ENCODE results near the gene RFX3.
A peak's percentile ranks its signal among the peaks of the same experiment; 100 is the strongest.

Gene RFX3

GRCh38 chr9:3475300-3476020 lies 50.3 kb downstream of the RFX3 start:
- DNase-seq, result peak; percentile 20

GRCh38 chr9:3474821-3475220 lies 51.0 kb downstream of the RFX3 start:
- no peak for DNase-seq

- DNase-seq, result peak; percentile 46
Observed at GRCh38 chr9:3473405-3473804, 52.4 kb downstream of the RFX3 start.

GRCh38 chr9:3471883-3472282 lies 53.9 kb downstream of the RFX3 start:
- peak; percentile 48 for DNase-seq

- DNase-seq, result no peak
Observed at GRCh38 chr9:3468421-3469205, 57.2 kb downstream of the RFX3 start.

GRCh38 chr9:3467593-3468219 lies 58.1 kb downstream of the RFX3 start:
- DNase-seq, result peak; percentile 90

- DNase-seq, result no peak
Observed at GRCh38 chr9:3464033-3464638, 61.7 kb downstream of the RFX3 start.

- no peak for DNase-seq
Observed at GRCh38 chr9:3458806-3459475, 66.9 kb downstream of the RFX3 start.

- peak; percentile 24 for DNase-seq
Observed at GRCh38 chr9:3457175-3457574, 68.6 kb downstream of the RFX3 start.

- DNase-seq, result no peak
Observed at GRCh38 chr9:3455717-3456116, 70.1 kb downstream of the RFX3 start.

GRCh38 chr9:3455094-3455493 lies 70.7 kb downstream of the RFX3 start:
- DNase-seq, result no peak

- DNase-seq, result no peak
Observed at GRCh38 chr9:3451956-3452355, 73.8 kb downstream of the RFX3 start.

- no peak for DNase-seq
Observed at GRCh38 chr9:3447788-3448187, 78.0 kb downstream of the RFX3 start.

GRCh38 chr9:3447143-3447542 lies 78.7 kb downstream of the RFX3 start:
- DNase-seq, result no peak

- DNase-seq, result no peak
Observed at GRCh38 chr9:3446313-3446712, 79.5 kb downstream of the RFX3 start.

- DNase-seq, result no peak
Observed at GRCh38 chr9:3444016-3444415, 81.8 kb downstream of the RFX3 start.

- peak; percentile 80 for DNase-seq
Observed at GRCh38 chr9:3441197-3441816, 84.5 kb downstream of the RFX3 start.

- no peak for DNase-seq
Observed at GRCh38 chr9:3436629-3437420, 89.0 kb downstream of the RFX3 start.

GRCh38 chr9:3435732-3436131 lies 90.1 kb downstream of the RFX3 start:
- DNase-seq, result no peak

GRCh38 chr9:3434594-3434993 lies 91.2 kb downstream of the RFX3 start:
- peak; percentile 45 for DNase-seq

GRCh38 chr9:3433754-3434153 lies 92.0 kb downstream of the RFX3 start:
- no peak for DNase-seq

- no peak for DNase-seq
Observed at GRCh38 chr9:3433066-3433465, 92.7 kb downstream of the RFX3 start.

All from hematopoietic multipotent progenitor cell treated with erythropoietin and hydrocortisone succinate and interleukin-3 and kit ligand, for 6 days (in vitro differentiated cells).